PC-9 (cell line): ENCODE data around the gene WRAP53. TPM values are rescaled to one million over a fixed set of nuclear protein-coding genes. Genes with fewer than 3 reads are reported as not detected.

Experiments
- BruUV-seq: library from RNA; stranded (reverse); fragments of 400-500 nt; replicated peaks from 2 replicates; lab custom pipeline; 2021; lab: Mats Ljungman, UMichigan
- CTCF ChIA-PET: fragments of 300-600 bp; sonication (Branson Sonifier 250); formaldehyde crosslinking; loops from one replicate; lab custom pipeline; 2022; ENCODE audit warnings: antibody characterized with exemption; lab: Charles Lee
- POLR2A ChIA-PET: fragments of 300-600 bp; sonication (Branson Sonifier 250); formaldehyde crosslinking; loops from one replicate; lab custom pipeline; 2022; ENCODE audit warnings: antibody characterized with exemption; ENCODE audit not compliant: unreplicated experiment; lab: Charles Lee
- DNase-seq, 2 experiments: peaks; one replicate each; pipeline versions ENCODE4 v3.0.0 to v3.0.0-alpha.2; 2015 to 2022; ENCODE audit warnings: mixed read lengths in 1 of 2
- H2AFZ ChIP-seq: fragments of 200-600 bp; sonication (generic); 2 replicates; pipeline ENCODE4 v1.8.1; 2017; ENCODE audit warnings: antibody characterized with exemption
- H3F3A ChIP-seq: fragments of 200-600 bp; sonication (generic); 2 replicates; pipeline ENCODE4 v1.8.1; 2017; ENCODE audit warnings: antibody characterized with exemption, mild to moderate bottlenecking, low read depth; ENCODE audit not compliant: insufficient read depth
- H3K27ac ChIP-seq: fragments of 200-600 bp; sonication (generic); 2 replicates; pipeline ENCODE4 v1.6.1; 2016; ENCODE audit warnings: mixed run types
- H3K27me3 ChIP-seq: fragments of 200-600 bp; sonication (generic); 2 replicates; pipeline ENCODE4 v1.6.1; 2016; ENCODE audit warnings: low read depth, mixed run types; ENCODE audit not compliant: insufficient read depth
- H3K36me3 ChIP-seq: fragments of 200-600 bp; sonication (generic); 2 replicates; pipeline ENCODE4 v1.6.1; 2016; ENCODE audit warnings: low read depth, mixed run types
- H3K4me1 ChIP-seq: fragments of 200-600 bp; sonication (generic); replicated peaks from 2 replicates; pipeline ENCODE4 v1.6.1; 2016; ENCODE audit warnings: mixed run types; ENCODE audit not compliant: insufficient read depth
- H3K4me2 ChIP-seq: fragments of 200-600 bp; sonication (generic); 2 replicates; pipeline ENCODE4 v1.6.1; 2017; ENCODE audit warnings: mixed run types
- H3K4me3 ChIP-seq: fragments of 200-600 bp; sonication (generic); 2 replicates; pipeline ENCODE4 v1.6.1; 2016; ENCODE audit warnings: mixed run types
- H3K79me2 ChIP-seq: fragments of 200-600 bp; sonication (generic); 2 replicates; pipeline ENCODE4 v1.6.1; 2017; ENCODE audit warnings: low read depth, mixed run types
- H3K9me2 ChIP-seq: fragments of 200-600 bp; sonication (generic); 2 replicates; pipeline ENCODE4 v1.8.1; 2017; ENCODE audit warnings: mild to moderate bottlenecking; ENCODE audit not compliant: insufficient read depth
- H3K9me3 ChIP-seq: fragments of 200-600 bp; sonication (generic); 2 replicates; pipeline ENCODE4 v1.8.1; 2016; ENCODE audit warnings: low read depth; ENCODE audit not compliant: insufficient read depth
- H4K20me1 ChIP-seq: fragments of 200-600 bp; sonication (generic); 2 replicates; pipeline ENCODE4 v1.8.1; 2017; ENCODE audit not compliant: insufficient read depth
- EZH2 ChIP-seq: fragments of 200-600 bp; sonication (generic); IDR thresholded peaks from 2 replicates; pipeline ENCODE4 v1.8.0; 2017; ENCODE audit warnings: antibody characterized with exemption, low read depth
- intact Hi-C: fragments of 100-400 bp; cut with micrococcal nuclease; formaldehyde crosslinking; loops from one replicate; pipeline ENCODE4 v1.10.0; 2022; ENCODE audit not compliant: unreplicated experiment
- total RNA-seq: library from RNA; stranded (reverse); gene quantifications from 2 replicates; pipeline ENCODE4 v1.2.3, GENCODE V29; 2021
- TF ChIP-seq, protein P1 (sequence below): fragments of 200-600 bp; sonication (generic); conservative IDR thresholded peaks from 2 replicates; pipeline ENCODE4 v1.6.1; 2017; ENCODE audit warnings: mixed run types, antibody characterized with exemption, mild to moderate bottlenecking, moderate library complexity

Gene WRAP53
- total RNA-seq, 1 experiment from 2014 or later = 31.9 TPM

DNA sequence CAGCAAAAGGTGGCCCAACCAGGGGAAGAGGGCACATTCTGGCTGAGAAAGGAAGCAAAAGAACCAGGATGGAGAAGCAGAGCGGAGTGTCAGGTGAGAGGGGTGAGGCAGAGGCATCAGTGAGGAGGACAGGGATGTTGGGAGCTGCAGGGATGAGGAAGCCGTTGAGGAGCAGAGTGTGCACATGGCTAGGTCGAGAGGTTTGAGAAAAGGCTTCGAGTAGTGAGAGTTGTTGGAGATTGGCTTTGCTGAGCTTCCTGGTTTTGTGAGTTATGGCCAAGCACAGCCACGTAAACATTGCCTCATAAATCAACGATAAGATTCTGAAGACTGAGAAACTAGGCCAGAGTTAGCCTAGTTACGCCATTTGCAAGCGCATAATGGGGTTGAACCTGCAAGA lies 56.1 kb downstream of the WRAP53 start:
- ChIA-PET CTCF (interaction anchor here (0.7 to 1.7 kb wide), 6 partner anchors 9 to 316 kb away, joined by 4 to 18 read pairs (median 8); no protein-coding TSS in a partner anchor), POLR2A (no interaction called here)
- Histone ChIP-seq H3K4me2 (no peak overlapping the region), H3K9me3 (no peaks in the 10 kb centered on the region), H3K9me2 (no peaks in the 10 kb centered on the region), H3K27me3 (no peaks in the 10 kb centered on the region), H3F3A (peaks cover 30% of the 10 kb centered on the region), H3K79me2 (no peaks in the 10 kb centered on the region), H3K36me3 (no peaks in the 10 kb centered on the region), H3K4me1 (peaks cover 43% of the 10 kb centered on the region), H4K20me1 (no peaks in the 10 kb centered on the region), H2AFZ (no peak overlapping the region), H3K27ac (no peak overlapping the region), H3K4me3 (no peak overlapping the region)
- BruUV-seq = no TSS peak
- intact Hi-C loops = no loop called here
- TF ChIP-seq, protein P1, sequence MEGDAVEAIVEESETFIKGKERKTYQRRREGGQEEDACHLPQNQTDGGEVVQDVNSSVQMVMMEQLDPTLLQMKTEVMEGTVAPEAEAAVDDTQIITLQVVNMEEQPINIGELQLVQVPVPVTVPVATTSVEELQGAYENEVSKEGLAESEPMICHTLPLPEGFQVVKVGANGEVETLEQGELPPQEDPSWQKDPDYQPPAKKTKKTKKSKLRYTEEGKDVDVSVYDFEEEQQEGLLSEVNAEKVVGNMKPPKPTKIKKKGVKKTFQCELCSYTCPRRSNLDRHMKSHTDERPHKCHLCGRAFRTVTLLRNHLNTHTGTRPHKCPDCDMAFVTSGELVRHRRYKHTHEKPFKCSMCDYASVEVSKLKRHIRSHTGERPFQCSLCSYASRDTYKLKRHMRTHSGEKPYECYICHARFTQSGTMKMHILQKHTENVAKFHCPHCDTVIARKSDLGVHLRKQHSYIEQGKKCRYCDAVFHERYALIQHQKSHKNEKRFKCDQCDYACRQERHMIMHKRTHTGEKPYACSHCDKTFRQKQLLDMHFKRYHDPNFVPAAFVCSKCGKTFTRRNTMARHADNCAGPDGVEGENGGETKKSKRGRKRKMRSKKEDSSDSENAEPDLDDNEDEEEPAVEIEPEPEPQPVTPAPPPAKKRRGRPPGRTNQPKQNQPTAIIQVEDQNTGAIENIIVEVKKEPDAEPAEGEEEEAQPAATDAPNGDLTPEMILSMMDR = no peak
- no peak for TF ChIP-seq EZH2
- no peak for DNase-seq

DNA sequence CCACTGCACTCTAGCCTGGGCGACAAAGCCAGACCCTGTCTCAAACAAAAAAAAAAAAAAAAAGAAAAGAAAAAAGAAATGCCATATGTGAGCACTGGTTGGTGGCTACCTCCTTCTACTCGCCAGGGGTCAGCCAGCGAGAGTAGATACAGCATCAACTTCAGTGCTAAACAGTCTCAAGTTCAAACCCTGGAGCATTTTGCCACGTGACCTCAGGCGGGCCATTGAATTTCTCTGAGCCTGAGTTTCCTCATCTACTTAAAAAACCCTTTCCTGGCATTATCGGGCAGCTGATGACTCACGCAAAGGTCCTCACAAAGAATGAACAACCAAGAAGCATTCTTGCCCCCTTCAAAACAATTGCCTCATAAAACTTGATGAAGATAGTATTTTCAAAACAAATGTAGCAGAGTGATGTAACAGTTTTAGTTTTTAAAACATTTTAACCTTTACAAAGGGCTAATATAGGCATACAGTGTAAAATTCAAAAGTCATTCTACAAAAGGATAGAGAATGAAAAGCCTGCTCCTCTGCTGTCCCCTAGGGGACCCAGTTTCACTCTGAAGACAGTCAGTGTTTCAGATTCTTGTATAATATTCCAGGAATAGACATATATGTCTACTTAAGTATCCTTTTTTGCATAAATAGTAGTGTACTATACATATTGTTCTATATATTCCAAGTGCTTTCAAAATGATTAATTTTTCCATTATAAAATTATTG lies 57.6 kb downstream of the WRAP53 start:
- peak overlapping the region; percentile 45 for H3K4me2 ChIP-seq
- BruUV-seq = no TSS peak
- peaks cover 43% of the 10 kb centered on the region for H3F3A ChIP-seq
- no peaks in the 10 kb centered on the region for H3K9me2 ChIP-seq
- TF ChIP-seq, protein P1 = peak; percentile 28
- no peak for TF ChIP-seq EZH2
- no peaks in the 10 kb centered on the region for H3K36me3 ChIP-seq
- intact Hi-C loops = loop anchor here (1.0 to 5.0 kb wide), 3 partner anchors 36 to 371 kb away; partner anchors contain the start of gene ALOXE3
- peaks cover 57% of the 10 kb centered on the region for H3K4me1 ChIP-seq
- peak; percentile 80 to 87 for DNase-seq
- H2AFZ ChIP-seq = no peak overlapping the region
- no peaks in the 10 kb centered on the region for H4K20me1 ChIP-seq
- H3K27me3 ChIP-seq = no peaks in the 10 kb centered on the region
- no peaks in the 10 kb centered on the region for H3K79me2 ChIP-seq
- H3K27ac ChIP-seq = peak overlapping the region; percentile 76
- no peaks in the 10 kb centered on the region for H3K9me3 ChIP-seq
- CTCF ChIA-PET = interaction anchor here (0.6 kb wide), 1 partner anchor 34 kb away, joined by 7 read pairs; no protein-coding TSS in a partner anchor
- POLR2A ChIA-PET = interaction anchor here (0.7 kb wide), 1 partner anchor 22 kb away, joined by 3 read pairs; no protein-coding TSS in a partner anchor
- H3K4me3 ChIP-seq = no peak overlapping the region

DNA sequence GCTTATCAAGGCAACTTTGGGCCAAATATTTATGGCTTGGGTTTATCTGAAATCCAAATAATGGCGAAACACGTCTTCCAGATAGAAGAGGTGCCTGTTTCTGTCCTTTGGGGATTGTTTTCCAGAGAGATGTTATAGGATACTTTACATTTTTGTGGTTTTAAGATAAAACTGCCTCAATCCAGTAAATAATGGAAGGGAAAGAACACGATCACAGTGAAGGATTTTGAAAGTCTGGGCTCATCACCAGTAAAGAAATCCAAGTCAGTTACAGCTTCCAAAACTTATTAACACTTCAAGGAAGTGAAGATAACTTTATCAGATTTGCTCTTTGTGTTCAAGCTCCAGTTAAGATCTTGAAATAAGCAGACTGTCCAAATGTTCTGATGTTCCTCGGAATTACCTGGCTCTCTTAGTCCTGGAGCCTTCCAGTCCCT lies 59.4 kb downstream of the WRAP53 start:
- Histone ChIP-seq H3F3A (peaks cover 43% of the 10 kb centered on the region), H2AFZ (no peak overlapping the region), H4K20me1 (no peaks in the 10 kb centered on the region), H3K9me2 (no peaks in the 10 kb centered on the region), H3K4me2 (peak overlapping the region; percentile 6), H3K79me2 (no peaks in the 10 kb centered on the region), H3K36me3 (no peaks in the 10 kb centered on the region), H3K4me3 (no peak overlapping the region), H3K27ac (0 out of 2 replicates have a peak overlapping the region, but pooled peaks have one; percentile 19), H3K27me3 (no peaks in the 10 kb centered on the region), H3K9me3 (no peaks in the 10 kb centered on the region), H3K4me1 (peaks cover 58% of the 10 kb centered on the region)
- intact Hi-C loops = loop anchor here (5.0 kb wide), 2 partner anchors 95 to 370 kb away; partner anchors contain the start of gene ALOXE3
- BruUV-seq = no TSS peak
- ChIA-PET CTCF (no interaction called here), POLR2A (no interaction called here)
- no peak for TF ChIP-seq EZH2
- TF ChIP-seq, protein P1 = no peak
- no peak for DNase-seq
